ENCODE results near the gene CCNB3.

Gene CCNB3, protein sequence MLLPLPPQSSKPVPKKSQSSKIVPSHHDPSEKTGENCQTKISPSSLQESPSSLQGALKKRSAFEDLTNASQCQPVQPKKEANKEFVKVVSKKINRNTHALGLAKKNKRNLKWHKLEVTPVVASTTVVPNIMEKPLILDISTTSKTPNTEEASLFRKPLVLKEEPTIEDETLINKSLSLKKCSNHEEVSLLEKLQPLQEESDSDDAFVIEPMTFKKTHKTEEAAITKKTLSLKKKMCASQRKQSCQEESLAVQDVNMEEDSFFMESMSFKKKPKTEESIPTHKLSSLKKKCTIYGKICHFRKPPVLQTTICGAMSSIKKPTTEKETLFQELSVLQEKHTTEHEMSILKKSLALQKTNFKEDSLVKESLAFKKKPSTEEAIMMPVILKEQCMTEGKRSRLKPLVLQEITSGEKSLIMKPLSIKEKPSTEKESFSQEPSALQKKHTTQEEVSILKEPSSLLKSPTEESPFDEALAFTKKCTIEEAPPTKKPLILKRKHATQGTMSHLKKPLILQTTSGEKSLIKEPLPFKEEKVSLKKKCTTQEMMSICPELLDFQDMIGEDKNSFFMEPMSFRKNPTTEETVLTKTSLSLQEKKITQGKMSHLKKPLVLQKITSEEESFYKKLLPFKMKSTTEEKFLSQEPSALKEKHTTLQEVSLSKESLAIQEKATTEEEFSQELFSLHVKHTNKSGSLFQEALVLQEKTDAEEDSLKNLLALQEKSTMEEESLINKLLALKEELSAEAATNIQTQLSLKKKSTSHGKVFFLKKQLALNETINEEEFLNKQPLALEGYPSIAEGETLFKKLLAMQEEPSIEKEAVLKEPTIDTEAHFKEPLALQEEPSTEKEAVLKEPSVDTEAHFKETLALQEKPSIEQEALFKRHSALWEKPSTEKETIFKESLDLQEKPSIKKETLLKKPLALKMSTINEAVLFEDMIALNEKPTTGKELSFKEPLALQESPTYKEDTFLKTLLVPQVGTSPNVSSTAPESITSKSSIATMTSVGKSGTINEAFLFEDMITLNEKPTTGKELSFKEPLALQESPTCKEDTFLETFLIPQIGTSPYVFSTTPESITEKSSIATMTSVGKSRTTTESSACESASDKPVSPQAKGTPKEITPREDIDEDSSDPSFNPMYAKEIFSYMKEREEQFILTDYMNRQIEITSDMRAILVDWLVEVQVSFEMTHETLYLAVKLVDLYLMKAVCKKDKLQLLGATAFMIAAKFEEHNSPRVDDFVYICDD (N-terminal part only)

DNA sequence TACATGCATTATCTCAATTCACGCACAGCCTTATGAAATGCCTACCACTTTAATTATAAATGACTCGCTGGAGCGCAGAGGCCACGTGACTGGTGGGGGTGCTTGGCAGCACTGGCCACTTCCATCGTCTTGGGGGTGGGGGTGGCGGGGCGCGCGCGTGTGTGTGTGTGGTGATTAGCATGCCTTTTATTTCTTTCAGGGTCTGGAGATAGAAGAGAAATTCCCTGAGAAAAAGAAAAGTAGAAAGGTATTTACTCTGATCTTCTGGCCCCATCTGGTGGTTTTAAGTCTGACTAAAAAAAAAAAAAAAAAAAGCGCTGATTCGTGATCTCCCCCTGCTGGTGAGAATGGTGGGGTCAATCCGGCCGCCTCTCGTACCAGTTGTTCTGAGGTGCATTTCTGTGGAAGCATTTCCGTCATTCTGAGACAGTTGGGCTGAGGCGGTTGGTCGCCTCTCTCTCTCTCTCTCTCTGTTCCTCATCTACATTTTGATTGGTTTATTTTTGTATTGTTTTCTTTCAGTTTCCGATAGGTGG, at the start of gene CCNB3:
TSS of gene CCNB3 (plus strand) at position 402 of the 536 bp plus-strand sequence. CDS start 80,399 bp downstream, outside the sequence.
- TF ChIP-seq, protein P1, sequence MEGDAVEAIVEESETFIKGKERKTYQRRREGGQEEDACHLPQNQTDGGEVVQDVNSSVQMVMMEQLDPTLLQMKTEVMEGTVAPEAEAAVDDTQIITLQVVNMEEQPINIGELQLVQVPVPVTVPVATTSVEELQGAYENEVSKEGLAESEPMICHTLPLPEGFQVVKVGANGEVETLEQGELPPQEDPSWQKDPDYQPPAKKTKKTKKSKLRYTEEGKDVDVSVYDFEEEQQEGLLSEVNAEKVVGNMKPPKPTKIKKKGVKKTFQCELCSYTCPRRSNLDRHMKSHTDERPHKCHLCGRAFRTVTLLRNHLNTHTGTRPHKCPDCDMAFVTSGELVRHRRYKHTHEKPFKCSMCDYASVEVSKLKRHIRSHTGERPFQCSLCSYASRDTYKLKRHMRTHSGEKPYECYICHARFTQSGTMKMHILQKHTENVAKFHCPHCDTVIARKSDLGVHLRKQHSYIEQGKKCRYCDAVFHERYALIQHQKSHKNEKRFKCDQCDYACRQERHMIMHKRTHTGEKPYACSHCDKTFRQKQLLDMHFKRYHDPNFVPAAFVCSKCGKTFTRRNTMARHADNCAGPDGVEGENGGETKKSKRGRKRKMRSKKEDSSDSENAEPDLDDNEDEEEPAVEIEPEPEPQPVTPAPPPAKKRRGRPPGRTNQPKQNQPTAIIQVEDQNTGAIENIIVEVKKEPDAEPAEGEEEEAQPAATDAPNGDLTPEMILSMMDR (IDR thresholded peaks at IDR 0.05; ENCODE audit: borderline replicate concordance, insufficient read depth, low read depth, low read length), result peak; percentile 53; the same call in 1 of the 2 replicates
- peak within 1 kb of the TSS; percentile 8 for H3K4me3 ChIP-seq (ENCODE audit: low read depth, low read length)

DNA sequence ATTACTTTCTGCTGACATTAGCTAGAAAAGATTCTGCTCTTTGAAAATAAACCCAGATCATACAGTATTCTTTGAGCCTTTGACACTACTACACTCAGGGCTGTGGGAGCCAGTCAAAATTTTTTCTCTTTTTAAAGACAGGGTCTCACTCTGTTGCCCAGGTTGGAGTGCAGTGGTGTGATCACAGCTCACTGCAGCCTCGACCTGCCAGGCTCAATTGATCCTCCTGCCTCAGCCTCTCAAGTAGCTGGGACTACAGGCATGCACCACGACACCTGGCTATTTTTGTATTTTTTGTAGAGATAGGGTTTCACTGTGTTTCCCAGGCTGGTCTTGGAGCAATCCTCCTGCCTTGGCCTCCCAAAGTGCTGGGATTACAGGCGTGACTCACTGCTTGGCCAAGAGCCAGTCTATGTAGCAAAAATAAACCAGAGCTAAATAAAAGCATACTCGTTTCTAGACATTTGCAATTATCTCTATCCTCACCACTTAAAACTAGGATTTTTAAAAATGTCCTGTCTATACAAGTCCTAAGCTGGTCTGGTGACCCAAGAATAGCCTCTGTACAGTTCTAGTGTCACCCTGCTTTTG, 46.9 kb upstream of the CCNB3 start:
- TF ChIP-seq, protein P1 (IDR thresholded peaks at IDR 0.05; ENCODE audit: borderline replicate concordance, insufficient read depth, low read depth, low read length), result no peak
- no peak overlapping the region for H3K4me3 ChIP-seq (ENCODE audit: low read depth, low read length)

DNA sequence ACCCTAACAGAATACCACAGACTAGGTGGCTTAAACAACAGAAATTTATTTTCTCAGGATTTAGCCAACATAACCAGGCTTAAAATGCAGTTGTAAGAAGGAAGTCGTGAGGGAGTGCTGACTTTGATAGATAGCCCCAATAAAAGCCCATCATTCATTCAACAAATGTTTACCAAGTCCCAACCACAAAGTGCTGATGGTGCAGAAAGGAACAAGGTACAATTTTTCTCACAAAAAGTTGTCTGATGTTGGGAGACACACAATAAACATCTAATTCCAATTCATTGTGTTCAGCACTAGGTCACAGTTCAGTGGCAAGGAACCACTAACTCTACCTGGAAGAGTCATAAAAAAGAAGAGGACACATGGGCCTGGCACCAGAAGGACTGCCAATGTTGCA, 46.0 kb upstream of the CCNB3 start:
- TF ChIP-seq, protein P1 (IDR thresholded peaks at IDR 0.05; ENCODE audit: borderline replicate concordance, insufficient read depth, low read depth, low read length), result no peak
- no peak overlapping the region for H3K4me3 ChIP-seq (ENCODE audit: low read depth, low read length)

DNA sequence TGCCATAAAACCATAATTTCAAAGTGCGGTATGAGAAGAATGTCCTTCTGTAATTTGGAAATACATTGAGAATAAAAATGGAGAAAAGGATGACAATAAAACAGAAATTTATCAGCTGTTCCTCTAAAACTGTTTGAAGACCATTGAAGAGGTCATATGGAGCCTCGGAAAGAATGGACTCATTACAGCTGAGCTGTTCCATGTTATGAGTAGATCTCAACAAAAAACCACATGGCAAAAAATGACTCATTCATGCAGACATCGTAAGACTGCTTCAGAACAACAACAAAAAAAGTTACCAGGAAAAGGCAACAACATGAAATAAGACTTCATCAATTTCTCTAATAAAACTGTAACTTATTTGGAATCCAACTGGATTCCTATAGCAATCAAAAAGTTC, 43.4 kb upstream of the CCNB3 start:
- TF ChIP-seq, protein P1 (IDR thresholded peaks at IDR 0.05; ENCODE audit: borderline replicate concordance, insufficient read depth, low read depth, low read length), result no peak
- H3K4me3 ChIP-seq (ENCODE audit: low read depth, low read length), result no peak overlapping the region

DNA sequence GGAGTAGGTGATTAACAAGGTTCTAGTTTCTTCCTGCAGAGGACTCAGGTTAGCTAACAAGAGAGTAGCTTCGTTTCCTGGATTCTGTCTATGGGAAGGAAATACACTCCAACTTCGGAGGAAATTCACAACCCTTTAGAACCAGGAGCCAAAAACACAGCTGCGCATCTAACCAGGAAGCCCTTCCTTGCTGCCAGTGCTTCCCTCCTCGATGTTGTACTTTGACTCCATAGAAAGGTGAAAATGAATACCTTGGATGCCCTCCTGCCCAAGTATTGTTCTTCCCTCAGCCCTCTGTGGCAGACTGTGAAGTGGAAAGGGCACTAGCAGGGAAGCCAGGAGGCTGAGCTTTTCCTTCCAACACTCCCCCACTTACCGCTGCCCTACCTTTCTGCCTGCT, 38.8 kb upstream of the CCNB3 start:
- H3K4me3 ChIP-seq (ENCODE audit: low read depth, low read length), result no peak overlapping the region
- TF ChIP-seq, protein P1 (IDR thresholded peaks at IDR 0.05; ENCODE audit: borderline replicate concordance, insufficient read depth, low read depth, low read length), result no peak

DNA sequence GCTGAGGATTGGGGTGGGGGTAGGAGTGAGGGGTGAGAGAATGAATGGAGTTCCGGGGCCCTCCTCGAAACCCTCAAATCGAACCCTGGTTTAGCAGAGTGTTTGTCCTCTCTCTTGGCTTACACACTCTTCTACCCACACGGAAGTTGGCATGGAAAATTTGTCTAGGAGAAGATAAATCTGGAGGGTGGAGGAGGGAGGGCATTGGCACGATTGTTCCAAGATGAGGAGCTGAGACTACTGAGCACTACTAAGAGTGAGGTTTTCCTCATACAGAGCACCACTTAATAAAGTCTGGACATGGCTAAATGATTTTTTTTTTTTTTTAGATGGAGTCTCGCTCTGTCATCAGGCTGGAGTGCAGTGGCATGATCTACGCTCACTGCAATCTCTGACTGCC, 37.2 kb upstream of the CCNB3 start:
- H3K4me3 ChIP-seq (ENCODE audit: low read depth, low read length), result no peak overlapping the region
- TF ChIP-seq, protein P1 (IDR thresholded peaks at IDR 0.05; ENCODE audit: borderline replicate concordance, insufficient read depth, low read depth, low read length), result no peak

All from GM12875 (cell line).